Caco-2 (cell line): ENCODE results near the gene CFAP47. TPM values are rescaled to one million over a fixed set of nuclear protein-coding genes. Genes with fewer than 3 reads are reported as not detected.
"Not testable (repeated sequence)": the region's sequence is repeated elsewhere in the genome, so short reads cannot be mapped to it uniquely, and the experiment has no call there.

ENCODE experiments used
- BruUV-seq: library from RNA; stranded (reverse); fragments of 400-500 nt; replicated peaks from 2 replicates; lab custom pipeline; 2021; lab: Mats Ljungman, UMichigan
- CTCF ChIA-PET: fragments of 300-600 bp; sonication (Branson Sonifier 250); formaldehyde crosslinking; loops from one replicate; lab custom pipeline; 2022; ENCODE audit warnings: antibody characterized with exemption; lab: Charles Lee
- POLR2A ChIA-PET: fragments of 300-600 bp; sonication (Branson Sonifier 250); formaldehyde crosslinking; loops from one replicate; lab custom pipeline; 2022; ENCODE audit warnings: antibody characterized with exemption; lab: Charles Lee
- DNase-seq, 2 experiments: peaks; one replicate each; pipeline versions ENCODE4 v3.0.0 to v3.0.0-alpha.2; 2020 to 2022
- H3K27me3 ChIP-seq: replicated peaks from 2 replicates; pipeline ENCODE4 v1.6.0; 2011; ENCODE audit warnings: low read length; ENCODE audit not compliant: control insufficient read depth, insufficient read depth
- H3K36me3 ChIP-seq: 2 replicates; pipeline ENCODE4 v1.5.1; 2011; ENCODE audit warnings: low read length; ENCODE audit not compliant: control insufficient read depth, insufficient read depth
- H3K4me1 ChIP-seq: fragments of 250-450 bp; sonication (Bioruptor Pico); 2 replicates; pipeline ENCODE4 v1.5.1; 2020; ENCODE audit warnings: mild to moderate bottlenecking
- H3K4me3 ChIP-seq: 2 replicates; pipeline ENCODE4 v1.5.1; 2011; ENCODE audit warnings: low read depth, mild to moderate bottlenecking, control low read depth, low read length
- H3K9me3 ChIP-seq: fragments of 250-450 bp; sonication (Bioruptor Pico); 2 replicates; pipeline ENCODE4 v1.5.1; 2020; ENCODE audit warnings: mild to moderate bottlenecking, moderate library complexity
- H3K27ac Mint-ChIP-seq: one replicate; pipeline ENCODE4 v1.8.0; 2022; ENCODE audit warnings: mixed read lengths; ENCODE audit not compliant: unreplicated experiment
- H3K27me3 Mint-ChIP-seq: one replicate; pipeline ENCODE4 v1.8.0; 2022; ENCODE audit warnings: mixed read lengths; ENCODE audit not compliant: insufficient read depth, unreplicated experiment
- H3K36me3 Mint-ChIP-seq: one replicate; pipeline ENCODE4 v1.8.0; 2022; ENCODE audit warnings: mild to moderate bottlenecking, mixed read lengths; ENCODE audit not compliant: insufficient read depth, unreplicated experiment
- H3K4me1 Mint-ChIP-seq: one replicate; pipeline ENCODE4 v1.8.0; 2022; ENCODE audit warnings: low read depth, mixed read lengths; ENCODE audit not compliant: unreplicated experiment
- H3K4me3 Mint-ChIP-seq: one replicate; pipeline ENCODE4 v1.8.0; 2022; ENCODE audit warnings: mild to moderate bottlenecking, moderate library complexity, mixed read lengths; ENCODE audit not compliant: unreplicated experiment
- H3K9me3 Mint-ChIP-seq: one replicate; pipeline ENCODE4 v1.8.0; 2022; ENCODE audit warnings: mixed read lengths; ENCODE audit not compliant: unreplicated experiment
- CTCF ChIP-seq, 2 experiments: fragments of 200-600 bp in 1 of 2; IDR thresholded peaks; 1 replicate in 1 of 2; 2 replicates in 1 of 2; pipeline versions ENCODE4 v1.5.1 to v1.8.0; 2011 to 2022; ENCODE audit warnings: antibody characterized with exemption in 1 of 2, control low read depth in 1 of 2, inconsistent platforms in 1 of 2, low read depth in 1 of 2, low read length in 1 of 2, mild to moderate bottlenecking in 1 of 2, moderate library complexity in 1 of 2; ENCODE audit not compliant: insufficient read depth in 1 of 2, severe bottlenecking in 1 of 2, unreplicated experiment in 1 of 2
- intact Hi-C: fragments of 100-400 bp; cut with micrococcal nuclease; formaldehyde crosslinking; loops from one replicate; pipeline ENCODE4 v1.10.0; 2022; ENCODE audit not compliant: unreplicated experiment
- total RNA-seq: library from RNA; stranded (reverse); gene quantifications from 2 replicates; pipeline ENCODE4 v1.2.3, GENCODE V29; 2022

Gene CFAP47
- total RNA-seq, 1 experiment from 2014 or later = 0.16 TPM

GRCh38 chrX:36218801-36219200 is 299.3 kb downstream of the CFAP47 start:
- Histone ChIP-seq H3K27me3 (no peaks in the 10 kb centered on the region), H3K4me3 (no peak overlapping the region), H3K4me1 (peaks cover 4% of the 10 kb centered on the region; the same call in 1 of the 2 replicates), H3K9me3 (no peaks in the 10 kb centered on the region), H3K36me3 (no peaks in the 10 kb centered on the region)
- Mint-ChIP-seq H3K27ac (no peak overlapping the region), H3K36me3 (no peaks in the 10 kb centered on the region), H3K4me3 (no peak overlapping the region), H3K9me3 (no peaks in the 10 kb centered on the region), H3K27me3 (no peaks in the 10 kb centered on the region), H3K4me1 (no peaks in the 10 kb centered on the region)
- CTCF ChIA-PET = no interaction called here
- BruUV-seq = no TSS peak
- POLR2A ChIA-PET = no interaction called here
- intact Hi-C loops = no loop called here
- DNase-seq = no peak
- no peak for TF ChIP-seq CTCF (IDR thresholded peaks at IDR 0.05; ENCODE audit: insufficient read depth in 1 of 2, low read depth in 1 of 2, low read length in 1 of 2, severe bottlenecking in 1 of 2, unreplicated experiment in 1 of 2)

- H3K27me3 Mint-ChIP-seq, intact Hi-C loops, H3K27ac Mint-ChIP-seq, BruUV-seq, H3K36me3 ChIP-seq, H3K27me3 ChIP-seq, DNase-seq, H3K36me3 Mint-ChIP-seq, H3K9me3 Mint-ChIP-seq, H3K9me3 ChIP-seq, H3K4me3 ChIP-seq, POLR2A ChIA-PET, H3K4me3 Mint-ChIP-seq, H3K4me1 Mint-ChIP-seq, CTCF ChIA-PET, H3K4me1 ChIP-seq: not testable (repeated sequence)
These were observed 315.4 kb downstream of the CFAP47 start for GRCh38 chrX:36234840-36235528.

GRCh38 chrX:36241397-36241796 is 321.9 kb downstream of the CFAP47 start:
- no peak overlapping the region for H3K4me3 ChIP-seq
- intact Hi-C loops = no loop called here
- Mint-ChIP-seq H3K4me3 (no peak overlapping the region), H3K27ac (no peak overlapping the region), H3K27me3 (no peaks in the 10 kb centered on the region), H3K9me3 (no peaks in the 10 kb centered on the region), H3K4me1 (no peaks in the 10 kb centered on the region), H3K36me3 (no peaks in the 10 kb centered on the region)
- H3K36me3 ChIP-seq = no peaks in the 10 kb centered on the region
- ChIA-PET CTCF (no interaction called here), POLR2A (no interaction called here)
- no peak for DNase-seq
- no TSS peak for BruUV-seq
- no peak for TF ChIP-seq CTCF (IDR thresholded peaks at IDR 0.05; ENCODE audit: insufficient read depth in 1 of 2, low read depth in 1 of 2, low read length in 1 of 2, severe bottlenecking in 1 of 2, unreplicated experiment in 1 of 2)
- no peaks in the 10 kb centered on the region for H3K27me3 ChIP-seq
- H3K9me3 ChIP-seq = no peaks in the 10 kb centered on the region
- H3K4me1 ChIP-seq = no peaks in the 10 kb centered on the region
